ENCODE measurements around the gene FUS. TPM values are rescaled to one million over a fixed set of nuclear protein-coding genes. Genes with fewer than 3 reads are reported as not detected.

The FUS gene
- total and polyA plus RNA-seq, 9 of the 15 experiments (the other 6 are each of a cell fraction or from before 2014, with no cell fraction given), result 43.9 to 575 (median 87.2) TPM

DNA sequence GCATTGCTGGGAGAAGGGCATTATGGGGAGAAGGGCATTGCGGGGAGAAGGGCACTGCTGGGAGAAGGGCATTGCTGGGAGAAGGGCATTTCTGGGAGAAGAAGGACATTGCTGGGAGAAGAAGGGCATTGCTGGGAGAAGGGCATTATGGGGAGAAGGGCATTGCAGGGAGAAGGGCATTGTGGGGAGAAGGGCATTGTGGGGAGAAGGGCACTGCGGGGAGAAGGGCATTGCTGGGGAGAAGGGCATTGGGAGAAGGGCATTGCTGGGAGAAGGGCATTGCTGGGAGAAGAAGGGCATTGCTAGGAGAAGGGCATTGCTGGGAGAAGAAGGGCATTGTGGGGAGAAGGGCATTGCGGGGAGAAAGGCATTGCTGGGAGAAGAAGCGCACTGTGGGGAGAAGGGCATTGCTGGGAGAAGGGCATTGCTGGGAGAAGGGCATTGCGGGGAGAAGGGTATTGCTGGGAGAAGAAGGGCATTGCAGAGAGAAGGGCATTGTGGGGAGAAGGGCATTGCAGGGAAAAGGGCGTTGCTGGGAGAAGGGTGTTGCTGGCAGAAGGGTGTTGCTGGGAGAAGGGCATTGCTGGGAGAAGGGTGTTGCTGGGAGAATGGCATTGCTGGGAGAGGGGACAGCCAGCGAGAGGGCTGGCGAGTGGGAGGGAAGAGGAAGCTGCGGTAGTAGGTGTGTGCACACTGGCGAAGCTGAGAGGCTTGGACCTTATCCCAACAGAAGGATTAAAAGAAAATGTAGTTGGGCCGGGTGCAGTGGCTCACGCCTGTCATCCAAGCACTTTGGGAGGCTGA lies 41.6 kb downstream of the FUS start (continued):
- TF ChIP-seq DNMT1 (IDR thresholded peaks at IDR 0.05) (no peak), DIDO1 (tag; IDR thresholded peaks at IDR 0.05; ENCODE audit: low read depth) (no peak), SIX5 (IDR thresholded peaks at IDR 0.05; ENCODE audit: borderline replicate concordance in 1 of 2, insufficient read depth in 1 of 2, low read depth in 1 of 2, low read length in 2 of 2) (peak; percentile 42 to 43; a peak in 3 of 4 replicates), HBP1 (CRISPR knock-in tag; IDR thresholded peaks at IDR 0.05) (no peak), POLR2AphosphoS5 (IDR thresholded peaks at IDR 0.05; ENCODE audit: control insufficient read depth, insufficient read depth, low read depth, low read length) (peak; percentile 41; the same call in 1 of the 2 replicates), HNRNPUL1 (IDR thresholded peaks at IDR 0.05; ENCODE audit: low read length) (no peak), TSC22D4 (tag; IDR thresholded peaks at IDR 0.05) (no peak), MEIS2 (IDR thresholded peaks at IDR 0.05; ENCODE audit: partially characterized antibody) (no peak), ZNF133 (CRISPR knock-in tag; IDR thresholded peaks at IDR 0.05) (no peak), UBTF (IDR thresholded peaks at IDR 0.05; ENCODE audit: borderline replicate concordance in 1 of 2, low read depth in 2 of 2, low read length in 2 of 2) (no peak), AFF1 (IDR thresholded peaks at IDR 0.05; ENCODE audit: low read depth in 1 of 2, partially characterized antibody in 2 of 2) (peak in 1 of 2 experiments; percentile 92)
- TF ChIP-seq, protein P1, sequence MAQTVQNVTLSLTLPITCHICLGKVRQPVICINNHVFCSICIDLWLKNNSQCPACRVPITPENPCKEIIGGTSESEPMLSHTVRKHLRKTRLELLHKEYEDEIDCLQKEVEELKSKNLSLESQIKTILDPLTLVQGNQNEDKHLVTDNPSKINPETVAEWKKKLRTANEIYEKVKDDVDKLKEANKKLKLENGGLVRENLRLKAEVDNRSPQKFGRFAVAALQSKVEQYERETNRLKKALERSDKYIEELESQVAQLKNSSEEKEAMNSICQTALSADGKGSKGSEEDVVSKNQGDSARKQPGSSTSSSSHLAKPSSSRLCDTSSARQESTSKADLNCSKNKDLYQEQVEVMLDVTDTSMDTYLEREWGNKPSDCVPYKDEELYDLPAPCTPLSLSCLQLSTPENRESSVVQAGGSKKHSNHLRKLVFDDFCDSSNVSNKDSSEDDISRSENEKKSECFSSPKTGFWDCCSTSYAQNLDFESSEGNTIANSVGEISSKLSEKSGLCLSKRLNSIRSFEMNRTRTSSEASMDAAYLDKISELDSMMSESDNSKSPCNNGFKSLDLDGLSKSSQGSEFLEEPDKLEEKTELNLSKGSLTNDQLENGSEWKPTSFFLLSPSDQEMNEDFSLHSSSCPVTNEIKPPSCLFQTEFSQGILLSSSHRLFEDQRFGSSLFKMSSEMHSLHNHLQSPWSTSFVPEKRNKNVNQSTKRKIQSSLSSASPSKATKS (CRISPR knock-in tag; IDR thresholded peaks at IDR 0.05), result no peak
